Panc1 (cell line): ENCODE results near the gene ABHD17A.

Experiments used
- POLR2AphosphoS5 ChIP-seq: IDR thresholded peaks from 2 replicates; pipeline ENCODE4 v1.6.1; 2012; ENCODE audit warnings: mild to moderate bottlenecking, low read depth, low read length, moderate library complexity
- SIN3A ChIP-seq: IDR thresholded peaks from 2 replicates; pipeline ENCODE4 v1.6.1; 2012; ENCODE audit warnings: low read depth, mild to moderate bottlenecking, low read length, moderate library complexity, borderline replicate concordance; ENCODE audit not compliant: insufficient read depth
- TCF7L2 ChIP-seq: IDR thresholded peaks from 2 replicates; pipeline ENCODE4 v1.6.1; 2011; ENCODE audit warnings: mild to moderate bottlenecking, low read depth, low read length, inconsistent platforms
- TF ChIP-seq, protein P1 (sequence below): fragments of 450-650 bp; IDR thresholded peaks from 2 replicates; pipeline ENCODE4 v1.5.1; 2017; ENCODE audit warnings: mild to moderate bottlenecking
- TF ChIP-seq, protein P2 (sequence below), 2 experiments: IDR thresholded peaks; 2 replicates each; pipeline ENCODE4 v1.6.1; 2011 to 2012; ENCODE audit warnings: low read depth in 2 of 2, control low read depth in 1 of 2, low read length in 1 of 2, mild to moderate bottlenecking in 1 of 2, moderate library complexity in 1 of 2; ENCODE audit not compliant: insufficient read depth in 1 of 2

DNA sequence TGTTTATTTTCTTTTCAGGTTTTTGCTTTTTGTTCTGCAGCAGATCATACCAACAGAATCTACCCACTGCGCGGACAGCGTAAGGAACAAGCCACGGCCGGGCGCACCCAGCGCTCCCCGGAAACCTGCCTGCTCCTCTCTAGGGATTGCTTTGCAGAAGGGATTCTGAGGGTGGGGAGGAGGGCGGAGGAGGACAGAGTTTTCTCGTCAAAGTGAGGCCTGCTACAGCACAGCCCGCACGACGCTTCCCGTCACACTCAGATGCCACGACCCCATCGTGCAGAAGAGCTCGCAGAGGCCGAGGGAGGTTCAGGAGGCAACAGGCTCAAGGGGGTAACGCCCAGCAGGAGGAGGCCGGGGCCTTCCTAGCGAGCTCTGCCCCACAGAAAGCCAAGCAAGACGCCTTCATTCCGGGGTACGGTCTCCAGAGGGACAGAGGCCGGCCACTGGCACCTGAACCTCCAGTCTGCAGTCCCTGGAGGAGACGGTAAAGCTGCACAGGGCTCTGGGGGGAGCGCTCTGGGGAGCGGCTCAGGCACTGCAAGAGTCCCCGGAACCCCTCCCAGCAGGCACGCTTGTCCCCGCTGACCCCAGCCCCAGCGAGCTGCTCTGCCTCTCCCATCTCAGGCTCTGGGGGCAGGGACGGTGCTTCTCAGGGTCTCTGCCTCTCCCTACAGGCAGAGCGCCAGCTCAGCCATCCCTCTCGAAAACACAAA lies 43.9 kb downstream of the ABHD17A start:
- TF ChIP-seq, protein P1, sequence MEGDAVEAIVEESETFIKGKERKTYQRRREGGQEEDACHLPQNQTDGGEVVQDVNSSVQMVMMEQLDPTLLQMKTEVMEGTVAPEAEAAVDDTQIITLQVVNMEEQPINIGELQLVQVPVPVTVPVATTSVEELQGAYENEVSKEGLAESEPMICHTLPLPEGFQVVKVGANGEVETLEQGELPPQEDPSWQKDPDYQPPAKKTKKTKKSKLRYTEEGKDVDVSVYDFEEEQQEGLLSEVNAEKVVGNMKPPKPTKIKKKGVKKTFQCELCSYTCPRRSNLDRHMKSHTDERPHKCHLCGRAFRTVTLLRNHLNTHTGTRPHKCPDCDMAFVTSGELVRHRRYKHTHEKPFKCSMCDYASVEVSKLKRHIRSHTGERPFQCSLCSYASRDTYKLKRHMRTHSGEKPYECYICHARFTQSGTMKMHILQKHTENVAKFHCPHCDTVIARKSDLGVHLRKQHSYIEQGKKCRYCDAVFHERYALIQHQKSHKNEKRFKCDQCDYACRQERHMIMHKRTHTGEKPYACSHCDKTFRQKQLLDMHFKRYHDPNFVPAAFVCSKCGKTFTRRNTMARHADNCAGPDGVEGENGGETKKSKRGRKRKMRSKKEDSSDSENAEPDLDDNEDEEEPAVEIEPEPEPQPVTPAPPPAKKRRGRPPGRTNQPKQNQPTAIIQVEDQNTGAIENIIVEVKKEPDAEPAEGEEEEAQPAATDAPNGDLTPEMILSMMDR = no peak
- no peak for TF ChIP-seq TCF7L2
- TF ChIP-seq, protein P2, sequence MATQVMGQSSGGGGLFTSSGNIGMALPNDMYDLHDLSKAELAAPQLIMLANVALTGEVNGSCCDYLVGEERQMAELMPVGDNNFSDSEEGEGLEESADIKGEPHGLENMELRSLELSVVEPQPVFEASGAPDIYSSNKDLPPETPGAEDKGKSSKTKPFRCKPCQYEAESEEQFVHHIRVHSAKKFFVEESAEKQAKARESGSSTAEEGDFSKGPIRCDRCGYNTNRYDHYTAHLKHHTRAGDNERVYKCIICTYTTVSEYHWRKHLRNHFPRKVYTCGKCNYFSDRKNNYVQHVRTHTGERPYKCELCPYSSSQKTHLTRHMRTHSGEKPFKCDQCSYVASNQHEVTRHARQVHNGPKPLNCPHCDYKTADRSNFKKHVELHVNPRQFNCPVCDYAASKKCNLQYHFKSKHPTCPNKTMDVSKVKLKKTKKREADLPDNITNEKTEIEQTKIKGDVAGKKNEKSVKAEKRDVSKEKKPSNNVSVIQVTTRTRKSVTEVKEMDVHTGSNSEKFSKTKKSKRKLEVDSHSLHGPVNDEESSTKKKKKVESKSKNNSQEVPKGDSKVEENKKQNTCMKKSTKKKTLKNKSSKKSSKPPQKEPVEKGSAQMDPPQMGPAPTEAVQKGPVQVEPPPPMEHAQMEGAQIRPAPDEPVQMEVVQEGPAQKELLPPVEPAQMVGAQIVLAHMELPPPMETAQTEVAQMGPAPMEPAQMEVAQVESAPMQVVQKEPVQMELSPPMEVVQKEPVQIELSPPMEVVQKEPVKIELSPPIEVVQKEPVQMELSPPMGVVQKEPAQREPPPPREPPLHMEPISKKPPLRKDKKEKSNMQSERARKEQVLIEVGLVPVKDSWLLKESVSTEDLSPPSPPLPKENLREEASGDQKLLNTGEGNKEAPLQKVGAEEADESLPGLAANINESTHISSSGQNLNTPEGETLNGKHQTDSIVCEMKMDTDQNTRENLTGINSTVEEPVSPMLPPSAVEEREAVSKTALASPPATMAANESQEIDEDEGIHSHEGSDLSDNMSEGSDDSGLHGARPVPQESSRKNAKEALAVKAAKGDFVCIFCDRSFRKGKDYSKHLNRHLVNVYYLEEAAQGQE (IDR thresholded peaks at IDR 0.05; ENCODE audit: insufficient read depth in 1 of 2, low read depth in 2 of 2, low read length in 1 of 2) = no peak
- no peak for TF ChIP-seq POLR2AphosphoS5
- no peak for TF ChIP-seq SIN3A
